Measurements from ENCODE around the gene MACROH2A1. TPM values are rescaled to one million over a fixed set of nuclear protein-coding genes. Genes with fewer than 3 reads are reported as not detected.

MACROH2A1 gene
- total and polyA plus RNA-seq, 2 of the 4 experiments (the other 2 are of a cell fraction) = 122 to 126 TPM

DNA sequence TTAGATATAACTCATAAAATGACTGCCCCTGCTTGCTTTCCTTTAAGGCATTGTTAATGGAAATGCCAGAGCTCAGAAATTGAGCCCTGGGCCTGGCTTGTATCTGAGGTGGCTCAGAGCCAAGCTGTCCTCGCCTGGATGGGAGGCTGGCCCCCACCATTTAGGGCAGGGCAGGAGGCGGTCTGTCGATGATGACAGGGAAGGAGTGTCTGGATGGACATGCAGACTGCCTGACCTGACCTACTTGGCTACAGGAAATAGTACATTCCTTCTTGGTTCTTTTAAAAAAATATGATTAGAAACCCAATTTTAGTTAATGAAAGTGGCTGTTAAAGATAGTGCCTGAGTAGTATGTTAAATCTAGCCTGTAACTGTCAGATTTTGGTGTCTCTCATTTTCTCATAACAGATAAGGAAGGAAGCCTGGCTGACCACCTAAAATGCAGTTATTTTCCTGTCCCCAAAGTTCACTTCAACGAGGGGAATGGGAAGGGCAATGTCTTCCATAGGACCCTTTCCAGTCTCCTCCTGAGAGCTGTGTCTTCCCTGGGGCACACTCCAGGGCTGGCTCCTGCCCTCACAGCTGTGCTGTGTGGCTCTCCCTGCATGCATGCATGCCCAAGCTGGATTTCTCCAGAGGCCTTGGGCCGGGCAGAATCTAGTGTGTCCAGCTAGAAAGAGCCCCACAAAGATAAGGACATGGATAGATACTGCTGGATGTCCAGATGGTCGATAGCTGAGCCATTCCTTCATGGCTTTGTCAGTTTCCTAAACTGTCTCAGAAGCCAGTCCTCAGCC lies 42.3 kb downstream of the MACROH2A1 start:
- peak; percentile 53 for ATAC-seq (ENCODE audit: low read depth)

More for the DNA sequence above, 42.3 kb downstream of the MACROH2A1 start:
- Histone ChIP-seq H2AFZ (replicated peaks; ENCODE audit: low read length, poor library complexity) (no peak overlapping the region), H2BK120ac (ENCODE audit: low read depth, low read length) (peak overlapping the region; percentile 53), H3K4ac (ENCODE audit: low read depth, low read length) (peak overlapping the region; percentile 77), H3K27ac (ENCODE audit: insufficient read depth, low read length) (peak overlapping the region; percentile 31; the same call in 1 of the 2 replicates), H2BK5ac (ENCODE audit: low read depth, low read length, poor library complexity, severe bottlenecking) (peak overlapping the region; percentile 66), H3K56ac (ENCODE audit: extremely low read depth, insufficient read depth, low read length) (no peak overlapping the region), H4K5ac (ENCODE audit: low read depth, low read length) (no peak overlapping the region), H3K14ac (replicated peaks; ENCODE audit: low read depth, low read length) (peak overlapping the region; percentile 68), H4K91ac (ENCODE audit: insufficient read depth, low read depth, low read length) (peak overlapping the region; percentile 23), H4K20me1 (ENCODE audit: insufficient read depth, low read length) (peaks cover 30% of the 10 kb centered on the region), H3K4me3 (ENCODE audit: insufficient read depth, low read depth, low read length) (no peak overlapping the region), H3K4me2 (ENCODE audit: low read depth, low read length) (peak overlapping the region; percentile 42), H3K36me3 (ENCODE audit: control insufficient read depth, insufficient read depth, low read length) (peaks cover 21% of the 10 kb centered on the region), H3K18ac (ENCODE audit: low read depth, low read length) (peak overlapping the region; percentile 49), H3K23ac (ENCODE audit: low read depth, low read length) (peak overlapping the region; percentile 68; the same call in 1 of the 2 replicates), H3K4me1 (ENCODE audit: control insufficient read depth, insufficient read depth, low read length) (peaks cover 53% of the 10 kb centered on the region), H4K8ac (ENCODE audit: low read depth in 2 of 2, low read length in 2 of 2) (peak overlapping the region in 1 of 2 experiments; percentile 18; a peak in 1 of 4 replicates), H3K79me1 (ENCODE audit: low read depth in 1 of 2, low read length in 2 of 2) (peaks cover 34 to 84% of the 10 kb centered on the region in 2 experiments; a peak in 3 of 4 replicates), H2AK9ac (replicated peaks; ENCODE audit: low read depth, low read length, poor library complexity) (peak overlapping the region; percentile 32), H2BK20ac (ENCODE audit: low read depth, low read length) (peak overlapping the region; percentile 35; the same call in 1 of the 2 replicates), H3K27me3 (ENCODE audit: control insufficient read depth, insufficient read depth, low read length) (no peaks in the 10 kb centered on the region), H2AK5ac (ENCODE audit: low read depth, low read length) (peak overlapping the region; percentile 71), H2BK15ac (ENCODE audit: low read depth, low read length) (peak overlapping the region; percentile 42; the same call in 1 of the 3 replicates), H3K9me1 (ENCODE audit: insufficient read depth, low read length) (peaks cover 67% of the 10 kb centered on the region), H3K9me3 (ENCODE audit: control insufficient read depth, insufficient read depth, low read length) (no peaks in the 10 kb centered on the region), H3K9ac (ENCODE audit: low read depth, low read length) (no peak overlapping the region)
- BruUV-seq (replicated peaks) = no TSS peak
- peak; percentile 67; the same call in 1 of the 2 replicates for TF ChIP-seq MAZ (IDR thresholded peaks at IDR 0.05; ENCODE audit: borderline replicate concordance, low read depth, low read length)
- TF ChIP-seq RFX5 (IDR thresholded peaks at IDR 0.05; ENCODE audit: low read depth, low read length) = no peak
- 0% methylated on average over 1 of the region's 6 CpGs; no CpG with 5 or more reads in 1 of the 2 experiments for WGBS, 2 experiments (ENCODE audit: extremely low coverage in 2 of 2, insufficient read length in 1 of 2)
- in situ Hi-C loops (cut with MboI; ENCODE audit: low sequenced_read_pairs) (no loop called here), intact Hi-C loops (cut with micrococcal nuclease) (loop anchor here (10.0 kb wide), 1 partner anchor 198 kb away; no protein-coding TSS in a partner anchor), dilution Hi-C loops (cut with HindIII; ENCODE audit: low sequenced_read_pairs, unreplicated experiment) (no loop called here)
- CTCF ChIA-PET = interaction anchor here (1.2 kb wide), 1 partner anchor 10 kb away, joined by 4 read pairs; no protein-coding TSS in a partner anchor
- POLR2A ChIA-PET (ENCODE audit: unreplicated experiment) = no interaction called here
- DNase-seq = peak; percentile 67

Data from IMR-90 (cell line).